Bronchial epithelial cell (primary cell): Measurements from ENCODE around the gene PLEKHA3. TPM values are rescaled to one million over a fixed set of nuclear protein-coding genes. Genes with fewer than 3 reads are reported as not detected.

Experiments
- DNase-seq: peaks from one replicate; pipeline ENCODE4 v3.0.0-alpha.2; 2010; ENCODE audit warnings: low read depth
- FAIRE-seq: peaks from 2 replicates; lab custom pipeline; 2011; peaks lifted over from hg19 to GRCh38; lab: Jason Lieb, UNC
- H3K27me3 ChIP-seq: 2 replicates; pipeline ENCODE4 v1.5.1; 2011; ENCODE audit warnings: low read length; ENCODE audit not compliant: control insufficient read depth, insufficient read depth
- H3K36me3 ChIP-seq: 2 replicates; pipeline ENCODE4 v1.5.1; 2011; ENCODE audit warnings: low read length; ENCODE audit not compliant: control insufficient read depth, insufficient read depth
- H3K4me3 ChIP-seq: 2 replicates; pipeline ENCODE4 v1.5.1; 2011; ENCODE audit warnings: mild to moderate bottlenecking, low read depth, low read length, control low read depth
- CTCF ChIP-seq: IDR thresholded peaks from 2 replicates; pipeline ENCODE4 v1.5.1; 2011; ENCODE audit warnings: mild to moderate bottlenecking, moderate library complexity, low read length, control low read depth, inconsistent platforms; ENCODE audit not compliant: insufficient read depth, severe bottlenecking
- total RNA-seq: library from RNA; depleted of rRNA; stranded (reverse); fragments of >200 nt; gene quantifications from 2 replicates; pipeline ENCODE4 v1.2.1, GENCODE V29; 2014

The PLEKHA3 gene
- total RNA-seq, 1 donor from 2014 or later = 4.7 TPM

GRCh38 chr2:178526256-178526655 lies 46.0 kb downstream of the PLEKHA3 start:
- Histone ChIP-seq H3K36me3 (no peaks in the 10 kb centered on the region), H3K4me3 (no peak overlapping the region), H3K27me3 (no peaks in the 10 kb centered on the region)
- no peak for TF ChIP-seq CTCF
- no peak for DNase-seq
- no peak for FAIRE-seq

GRCh38 chr2:178527592-178527991 lies 47.3 kb downstream of the PLEKHA3 start:
- no peak for FAIRE-seq

GRCh38 chr2:178528647-178529046 lies 48.4 kb downstream of the PLEKHA3 start:
- Histone ChIP-seq H3K4me3 (no peak overlapping the region), H3K36me3 (peaks cover 2% of the 10 kb centered on the region), H3K27me3 (no peaks in the 10 kb centered on the region)
- no peak for FAIRE-seq
- no peak for DNase-seq
- no peak for TF ChIP-seq CTCF

More at GRCh38 chr2:178527592-178527991, 47.3 kb downstream of the PLEKHA3 start:
- Histone ChIP-seq H3K4me3 (no peak overlapping the region), H3K36me3 (peaks cover 2% of the 10 kb centered on the region), H3K27me3 (no peaks in the 10 kb centered on the region)
- no peak for TF ChIP-seq CTCF
- no peak for DNase-seq

- FAIRE-seq (no peak), DNase-seq (no peak)
- Histone ChIP-seq H3K4me3 (no peak overlapping the region), H3K27me3 (no peaks in the 10 kb centered on the region), H3K36me3 (peaks cover 2% of the 10 kb centered on the region)
- no peak for TF ChIP-seq CTCF
Measured at GRCh38 chr2:178529194-178529593, 48.9 kb downstream of the PLEKHA3 start.

- Histone ChIP-seq H3K27me3 (no peaks in the 10 kb centered on the region), H3K4me3 (no peak overlapping the region), H3K36me3 (peaks cover 2% of the 10 kb centered on the region)
- no peak for TF ChIP-seq CTCF
- no peak for DNase-seq
- FAIRE-seq = no peak
Measured at GRCh38 chr2:178530131-178530530, 49.9 kb downstream of the PLEKHA3 start.

- Histone ChIP-seq H3K27me3 (no peaks in the 10 kb centered on the region), H3K4me3 (no peak overlapping the region), H3K36me3 (peaks cover 2% of the 10 kb centered on the region)
- TF ChIP-seq CTCF = no peak
- peak; percentile 12 for DNase-seq
- no peak for FAIRE-seq
Measured at GRCh38 chr2:178530625-178531142, 50.4 kb downstream of the PLEKHA3 start.
